NCI-H2171 treated with DMSO at 0.1 percent for 48 hours (cell line): ENCODE results near the gene NBPF1.
"Not testable (repeated sequence)": the region's sequence is repeated elsewhere in the genome, so short reads cannot be mapped to it uniquely, and the experiment has no call there.

Source experiments
- DNase-seq: peaks from one replicate; lab custom pipeline; 2025; lab: John Stamatoyannopoulos, UW

Gene NBPF1

GRCh38 chr1:16621681-16622315, 8.4 kb upstream of the NBPF1 start:
- not testable (repeated sequence) for DNase-seq

- DNase-seq, result no peak
Measured at GRCh38 chr1:16621300-16621658, 7.9 kb upstream of the NBPF1 start.

DNA sequence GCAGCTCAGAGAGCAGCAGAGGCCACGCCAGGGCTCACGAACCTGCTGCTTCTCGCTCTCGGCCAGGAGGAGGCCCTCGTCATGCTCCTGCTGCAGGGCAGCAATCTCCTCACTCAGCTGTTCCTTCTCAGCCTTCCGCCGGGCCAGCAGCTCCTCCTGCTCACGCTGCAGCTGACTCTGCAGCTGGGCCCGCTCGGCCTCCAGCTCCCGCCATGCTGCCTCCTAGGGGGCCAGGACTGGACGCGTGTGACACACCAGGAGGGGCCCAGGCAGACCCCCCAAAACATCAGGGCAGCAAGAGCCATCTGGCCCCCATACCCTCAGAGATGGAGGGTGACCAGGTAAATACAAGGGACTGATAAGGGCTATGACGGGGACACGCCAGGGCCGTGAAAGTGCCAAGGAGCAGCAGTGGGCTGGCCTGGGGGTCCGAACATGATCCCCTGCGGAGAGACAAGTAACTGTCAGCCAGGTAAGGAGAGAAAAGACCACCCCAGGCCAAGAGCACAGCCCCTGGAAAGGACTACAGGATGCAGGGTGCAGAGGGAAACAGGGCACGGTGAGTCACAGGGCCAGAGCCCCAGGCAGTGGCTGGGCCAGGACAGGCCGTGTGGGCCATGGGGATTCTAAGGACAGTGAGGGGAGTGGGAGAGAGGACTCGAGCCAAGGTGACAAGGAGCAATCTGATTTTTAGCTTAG, 6.6 kb upstream of the NBPF1 start:
- DNase-seq, result not testable (repeated sequence)

- peak; percentile 36 for DNase-seq
Measured at GRCh38 chr1:16618719-16619118, 5.4 kb upstream of the NBPF1 start.

DNA sequence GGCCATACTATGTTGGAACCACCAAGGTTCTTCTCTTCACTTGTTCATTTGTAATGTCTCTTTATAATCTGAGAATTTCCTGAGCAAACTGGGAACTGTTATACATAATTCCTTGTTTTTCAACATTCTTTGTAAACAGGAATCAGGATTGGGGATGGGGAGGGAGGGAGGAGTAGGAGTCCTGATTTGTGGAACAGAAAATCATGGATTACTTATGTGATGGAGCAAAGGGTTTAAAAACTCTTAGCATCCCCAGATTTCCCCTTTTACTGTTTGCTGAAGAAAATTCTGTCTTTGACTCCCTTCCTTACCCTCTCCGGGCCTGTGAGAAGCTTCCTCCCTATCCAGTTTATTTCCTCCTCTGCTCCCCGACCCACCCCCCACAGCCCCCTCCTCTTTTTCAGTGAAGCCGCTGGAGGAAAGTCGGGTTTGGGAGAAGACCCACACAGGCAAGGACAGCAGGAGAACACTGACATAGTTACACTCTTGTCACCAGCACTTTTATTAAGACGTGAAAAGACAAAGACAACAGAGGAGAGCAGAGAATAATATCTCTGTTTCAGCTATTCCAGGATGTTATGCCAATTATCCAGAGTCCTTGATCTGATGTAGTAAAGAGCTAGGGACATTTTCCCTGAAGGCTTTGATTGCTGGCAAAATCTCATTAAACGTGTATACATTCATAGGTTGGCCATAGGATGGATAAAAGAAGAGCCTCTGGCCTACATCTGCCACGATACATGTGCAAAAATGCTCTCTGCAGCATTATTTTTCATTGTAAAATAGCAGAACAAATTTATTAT, 4.6 kb upstream of the NBPF1 start:
- no peak for DNase-seq

- DNase-seq, result no peak
Measured at GRCh38 chr1:16617114-16617631, 3.8 kb upstream of the NBPF1 start.

DNA sequence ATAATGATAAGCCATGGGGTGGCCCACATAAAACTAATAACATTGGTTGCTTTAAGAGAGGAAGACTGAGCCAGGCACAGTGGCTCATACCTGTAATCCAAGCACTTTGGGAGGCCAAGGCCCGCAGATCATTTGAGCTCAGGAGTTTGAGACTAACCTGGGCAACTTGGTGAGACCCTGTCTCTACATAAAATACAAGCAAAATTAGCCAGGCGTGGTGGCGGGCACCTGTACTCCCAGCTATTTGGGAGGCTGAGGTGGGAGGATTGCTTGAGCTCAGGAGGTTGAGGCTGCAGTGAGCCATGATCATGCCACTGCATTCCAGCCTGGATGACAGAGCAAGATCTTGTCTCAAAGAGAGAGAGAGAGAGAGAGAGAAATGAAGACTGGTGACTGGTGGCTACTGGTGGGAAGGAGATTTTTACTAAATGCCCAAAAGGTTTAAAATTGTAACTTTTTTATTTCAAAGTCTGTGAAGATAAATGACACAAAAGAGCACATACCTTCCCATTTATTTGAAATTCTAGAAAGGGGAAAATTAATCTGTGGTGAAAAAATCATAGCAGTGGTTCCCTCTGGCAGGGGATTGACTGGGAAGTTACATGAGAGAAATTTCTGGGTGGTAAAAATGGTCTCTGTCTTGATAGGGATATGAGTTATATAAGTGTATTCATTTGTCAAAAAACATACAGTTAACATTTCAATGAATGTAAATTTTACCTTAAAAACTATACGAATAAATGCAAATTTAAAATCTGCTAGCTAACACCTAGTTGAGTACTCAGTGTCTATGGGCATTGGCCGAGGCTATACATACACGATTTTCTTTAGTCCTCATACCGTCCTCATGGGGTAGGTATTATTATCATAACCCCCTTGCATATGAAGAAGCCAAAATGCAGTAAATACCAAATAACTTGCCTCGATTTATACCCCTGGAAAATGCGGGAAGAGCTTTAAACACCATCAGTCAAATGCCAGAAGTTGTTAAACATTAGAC, 2.2 kb upstream of the NBPF1 start:
- no peak for DNase-seq

DNA sequence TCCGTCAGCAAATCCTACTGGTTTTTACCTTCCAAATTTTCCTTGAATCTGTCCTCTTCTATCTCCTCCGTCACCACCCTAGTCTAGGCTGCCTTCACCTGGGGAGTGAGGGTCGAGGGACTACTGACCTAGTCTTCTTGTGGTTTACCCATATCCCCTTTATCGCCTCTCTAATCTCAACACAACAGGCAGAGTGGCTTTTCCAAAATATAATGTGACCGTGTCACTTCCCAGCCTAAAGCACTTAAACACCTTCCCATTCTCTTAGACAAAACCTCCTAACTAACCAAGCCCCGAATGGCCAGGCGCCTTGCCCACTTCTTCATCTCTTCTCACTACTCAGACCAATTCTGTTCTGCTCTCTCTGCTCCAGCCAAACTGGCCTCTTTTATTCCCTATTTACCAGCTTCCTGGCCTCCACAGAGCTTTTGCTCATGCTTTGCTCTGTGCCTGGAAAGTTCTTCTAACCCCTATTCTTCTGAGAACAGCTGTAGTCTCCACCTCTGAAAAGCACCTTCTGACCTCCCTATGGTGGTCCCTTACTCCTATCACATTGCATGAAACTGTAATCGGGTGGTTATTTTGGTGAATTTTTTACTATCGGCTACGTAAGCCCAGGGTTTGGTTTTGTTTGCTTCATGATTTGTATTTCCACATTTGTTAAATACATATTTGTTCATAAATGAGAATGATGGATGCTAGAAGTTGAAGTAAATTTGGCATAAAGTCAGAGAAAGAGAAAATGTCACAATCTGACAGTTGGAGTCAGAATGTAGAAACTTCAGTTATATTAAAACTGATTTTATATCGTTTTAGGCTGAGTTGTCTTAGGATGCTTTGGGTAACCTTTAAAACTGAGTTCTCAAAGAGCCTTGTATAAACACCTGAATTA, 1.2 kb upstream of the NBPF1 start:
- no peak for DNase-seq

GRCh38 chr1:16612332-16613172, 812 bp downstream of the NBPF1 start:
- peak; percentile 51 for DNase-seq

GRCh38 chr1:16611981-16612331, 1.4 kb downstream of the NBPF1 start:
- not testable (repeated sequence) for DNase-seq

DNA sequence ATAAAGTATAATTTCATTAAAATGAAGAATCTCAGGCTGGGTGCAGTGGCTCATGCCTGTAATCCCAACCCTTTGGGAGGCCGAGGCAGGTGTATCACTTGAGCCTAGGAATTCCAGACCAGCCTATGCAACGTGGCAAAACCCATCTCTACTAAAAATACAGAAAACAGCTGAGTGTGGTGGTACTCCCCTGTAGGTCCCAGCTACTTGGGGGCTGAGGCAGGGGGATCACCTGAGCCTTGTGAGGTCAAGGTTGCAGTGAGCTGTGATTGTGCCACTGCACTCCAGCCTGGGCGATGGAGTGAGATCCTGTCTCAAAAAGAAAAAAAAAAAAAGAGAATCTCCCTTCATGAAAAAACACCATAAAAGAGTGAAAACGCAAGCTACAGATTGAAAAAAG, 2.2 kb downstream of the NBPF1 start:
- DNase-seq, result not testable (repeated sequence)

DNA sequence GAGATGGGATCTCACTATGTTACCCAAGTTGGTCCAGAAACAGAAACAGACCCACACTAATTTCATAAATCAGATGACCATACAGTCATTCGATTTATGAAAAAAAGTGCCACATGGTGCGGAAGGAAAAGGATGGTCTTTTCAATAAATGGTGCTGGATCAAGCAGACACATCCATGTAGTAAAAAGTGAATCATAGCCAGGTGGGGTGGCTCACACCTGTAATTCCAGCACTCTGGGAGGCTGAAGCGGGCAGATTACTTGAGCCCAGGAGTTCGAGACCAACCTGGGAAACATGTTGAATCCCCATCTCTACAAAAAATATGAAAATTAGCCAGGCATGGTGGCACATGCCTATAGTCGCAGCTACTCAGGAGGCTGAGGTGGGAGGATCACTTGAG, 2.8 kb downstream of the NBPF1 start:
- DNase-seq, result not testable (repeated sequence)

DNA sequence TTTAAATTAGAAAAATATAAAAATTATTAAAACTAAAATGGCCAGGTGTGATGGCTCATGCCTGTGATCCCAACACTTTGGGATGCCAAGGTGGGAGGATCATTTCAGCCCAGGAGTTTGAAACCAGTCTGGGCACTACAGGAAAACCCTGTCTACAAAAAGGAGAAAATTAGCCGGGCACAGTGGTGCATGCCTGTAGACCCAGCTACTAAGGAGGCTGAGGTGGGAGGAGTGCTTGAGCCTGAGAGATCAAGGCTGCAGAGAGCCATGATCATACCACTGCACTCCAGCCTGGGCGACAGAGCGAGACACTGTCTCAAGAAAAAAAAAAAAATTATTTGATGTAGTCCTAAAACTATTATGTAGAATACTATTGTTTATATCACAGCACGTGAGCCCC, 3.6 kb downstream of the NBPF1 start:
- DNase-seq, result not testable (repeated sequence)

DNA sequence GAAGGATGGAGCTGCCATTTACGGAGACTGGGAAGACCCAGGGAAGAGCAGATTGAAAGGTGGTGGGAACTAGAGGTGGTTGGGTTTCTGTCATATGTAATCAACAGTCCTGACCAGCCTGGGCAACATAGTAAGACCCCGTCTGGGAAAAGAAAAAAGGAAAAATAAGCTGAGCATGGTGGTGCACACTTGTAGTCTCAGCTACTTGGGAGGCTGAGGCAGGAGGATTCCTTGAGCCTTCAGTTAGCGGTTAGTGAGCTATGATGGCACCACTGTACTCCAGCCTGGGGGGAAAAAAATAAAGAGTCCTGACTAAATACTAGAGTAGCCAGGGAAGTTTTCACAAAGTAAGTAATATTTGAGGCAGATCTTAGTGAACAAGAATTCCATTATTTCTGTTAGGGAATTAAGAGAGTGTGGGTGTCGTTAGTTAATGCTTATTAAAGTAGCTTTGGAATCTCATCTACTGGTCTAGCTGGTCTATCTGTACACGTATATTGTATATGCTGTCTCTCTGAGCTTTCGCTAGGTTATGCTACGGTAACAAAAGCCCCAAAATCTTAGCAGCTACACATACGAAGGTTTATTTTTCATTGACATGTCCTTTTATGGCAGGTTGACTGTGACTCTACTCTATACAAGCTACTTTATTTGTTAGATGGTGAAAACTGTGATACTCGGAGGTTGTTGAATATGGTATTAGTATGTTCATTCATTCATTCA, 4.4 kb downstream of the NBPF1 start:
- DNase-seq, result no peak

GRCh38 chr1:16607853-16608815, 5.2 kb downstream of the NBPF1 start:
- DNase-seq, result not testable (repeated sequence)

DNA sequence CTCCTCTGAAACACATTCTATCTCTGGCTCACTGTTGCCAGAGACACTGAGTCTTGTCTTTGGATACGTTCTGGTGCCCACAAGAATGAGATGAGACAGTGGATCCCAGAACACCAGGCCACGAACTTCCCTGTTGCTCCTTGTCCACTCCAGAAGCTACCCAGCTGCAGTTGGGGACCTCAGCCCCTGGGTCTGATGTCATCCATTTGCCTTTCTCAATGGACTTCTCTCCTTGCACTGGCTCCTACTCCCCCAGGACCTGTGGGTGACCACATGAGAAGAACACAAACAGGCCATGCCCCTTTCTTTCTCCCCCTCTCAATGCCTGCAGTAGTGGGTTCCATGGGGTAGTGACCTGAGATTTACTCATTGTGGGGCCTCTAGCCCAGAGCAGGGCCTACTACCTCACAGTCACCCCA, 5.9 kb downstream of the NBPF1 start:
- DNase-seq, result no peak

DNA sequence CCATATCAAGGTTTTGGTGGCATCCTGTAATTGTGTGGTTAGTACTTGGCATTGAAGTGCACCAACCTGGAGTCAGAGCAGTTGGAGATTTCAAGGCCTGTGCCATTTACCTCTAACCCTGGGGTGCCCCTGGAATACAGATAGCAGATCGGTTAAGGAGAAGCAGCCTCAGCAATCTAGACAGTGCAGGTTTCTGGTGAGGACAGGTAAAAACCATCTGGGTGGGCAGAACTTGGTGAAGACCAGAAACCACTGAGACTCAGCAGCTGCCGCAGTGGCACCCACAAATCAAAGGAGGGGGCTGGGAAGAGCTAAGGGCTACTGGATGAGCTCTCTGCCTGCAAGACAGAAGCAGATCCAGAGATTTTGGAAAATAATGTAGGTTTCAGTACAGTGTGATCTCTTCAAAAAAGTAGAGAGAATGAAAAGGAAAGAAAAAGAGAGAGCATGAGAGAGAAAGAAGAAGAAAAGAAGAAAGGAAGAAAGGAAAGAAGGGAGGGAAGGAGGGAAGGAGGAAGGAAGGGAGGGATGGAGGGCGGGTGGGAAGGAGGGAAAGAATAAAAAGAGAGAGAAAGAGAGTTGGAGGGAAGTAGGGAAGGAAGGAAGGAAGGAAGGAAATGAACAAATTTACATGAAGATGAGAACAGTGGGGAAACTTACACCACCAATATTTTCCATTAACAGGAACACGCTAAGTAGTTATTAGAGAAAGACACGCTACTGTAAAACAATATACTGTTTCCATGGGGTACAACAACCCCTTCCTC, 6.5 kb downstream of the NBPF1 start:
- not testable (repeated sequence) for DNase-seq
